H1 (cell line): Measurements from ENCODE around the gene FAM72A. TPM values are rescaled to one million over a fixed set of nuclear protein-coding genes. Genes with fewer than 3 reads are reported as not detected.

Source experiments
- CTCF ChIA-PET: fragments of 300-600 bp; sonication (Branson Sonifier 250); formaldehyde crosslinking; loops from one replicate; lab custom pipeline; 2021; ENCODE audit not compliant: partially characterized antibody; lab: Charles Lee
- POLR2A ChIA-PET: fragments of 300-600 bp; sonication (Branson Sonifier 250); formaldehyde crosslinking; loops from one replicate; lab custom pipeline; 2021; ENCODE audit warnings: inconsistent platforms; ENCODE audit not compliant: partially characterized antibody; lab: Charles Lee
- DNase-seq, 2 experiments: peaks; one replicate each; pipeline versions ENCODE4 v3.0.0 to v3.0.0-alpha.2; 2010 to 2022; ENCODE audit warnings: low spot score in 2 of 2, low read depth in 1 of 2, mixed read lengths in 1 of 2
- FAIRE-seq: peaks from 2 replicates; lab custom pipeline; 2011; peaks lifted over from hg19 to GRCh38; lab: Jason Lieb, UNC
- H2AFZ ChIP-seq: 2 replicates; pipeline ENCODE4 v1.8.1; 2012; ENCODE audit warnings: low read length, inconsistent platforms
- H2AK5ac ChIP-seq: 2 replicates; pipeline ENCODE4 v1.6.1; 2013; ENCODE audit warnings: low read depth, low read length
- H2BK120ac ChIP-seq: replicated peaks from 2 replicates; pipeline ENCODE3; 2013; ENCODE audit warnings: low read depth, low read length, inconsistent platforms
- H2BK12ac ChIP-seq: 2 replicates; pipeline ENCODE4 v1.6.1; 2013; ENCODE audit warnings: low read depth, low read length
- H2BK15ac ChIP-seq: 2 replicates; pipeline ENCODE4 v1.6.1; 2013; ENCODE audit warnings: low read length
- H2BK20ac ChIP-seq: 2 replicates; pipeline ENCODE4 v1.6.1; 2013; ENCODE audit warnings: low read length
- H2BK5ac ChIP-seq: 2 replicates; pipeline ENCODE4 v1.6.1; 2013; ENCODE audit warnings: low read depth, low read length
- H3K14ac ChIP-seq: 2 replicates; pipeline ENCODE4 v1.6.1; 2013; ENCODE audit warnings: inconsistent platforms; ENCODE audit not compliant: insufficient read length
- H3K18ac ChIP-seq: 2 replicates; pipeline ENCODE4 v1.6.1; 2013; ENCODE audit warnings: low read length; ENCODE audit errors: extremely low read depth
- H3K23ac ChIP-seq: 2 replicates; pipeline ENCODE4 v1.6.1; 2013; ENCODE audit warnings: inconsistent platforms; ENCODE audit not compliant: insufficient read length
- H3K23me2 ChIP-seq: 2 replicates; pipeline ENCODE4 v1.6.1; 2013; ENCODE audit warnings: low read depth, low read length
- H3K27ac ChIP-seq: 2 replicates; pipeline ENCODE4 v1.6.1; 2011; ENCODE audit warnings: low read depth, low read length, inconsistent platforms
- H3K27me3 ChIP-seq, 4 experiments: replicated peaks in 1 of 4; 1 replicate in 1 of 4; 2 replicates in 3 of 4; pipeline versions ENCODE4 v1.6.1 to v1.8.1; 2011 to 2013; ENCODE audit warnings: low read length in 3 of 4, mild to moderate bottlenecking in 3 of 4, inconsistent platforms in 2 of 4, mixed read lengths in 2 of 4, moderate library complexity in 1 of 4; ENCODE audit not compliant: control insufficient read depth in 3 of 4, insufficient read depth in 3 of 4; ENCODE audit errors: extremely low read depth in 1 of 4
- H3K36me3 ChIP-seq, 4 experiments: 2 replicates each; pipeline versions ENCODE4 v1.6.1 to v1.8.1; 2011 to 2013; ENCODE audit warnings: mild to moderate bottlenecking in 4 of 4, low read length in 3 of 4, moderate library complexity in 2 of 4, control low read depth in 1 of 4, inconsistent platforms in 1 of 4; ENCODE audit not compliant: insufficient read depth in 4 of 4, control insufficient read depth in 2 of 4
- H3K4ac ChIP-seq: replicated peaks from 2 replicates; pipeline ENCODE3; 2013; ENCODE audit warnings: low read length, low read depth, mixed read lengths, inconsistent platforms; ENCODE audit not compliant: insufficient read length
- H3K4me1 ChIP-seq, 4 experiments: replicated peaks in 1 of 4; 1 replicate in 1 of 4; 2 replicates in 3 of 4; pipeline versions ENCODE4 v1.6.1 to v1.8.1; 2011 to 2013; ENCODE audit warnings: low read length in 3 of 4, inconsistent platforms in 2 of 4, mixed read lengths in 1 of 4; ENCODE audit not compliant: insufficient read depth in 4 of 4, control insufficient read depth in 3 of 4
- H3K4me2 ChIP-seq, 2 experiments: 2 replicates each; pipeline versions ENCODE4 v1.6.1 to v1.8.1; 2011 to 2013; ENCODE audit warnings: low read depth in 2 of 2, low read length in 2 of 2, control low read depth in 1 of 2, inconsistent platforms in 1 of 2, mild to moderate bottlenecking in 1 of 2; ENCODE audit not compliant: insufficient read depth in 1 of 2
- H3K4me3 ChIP-seq, 4 experiments: fragments of 200-600, 300-600 bp in 1 of 4; sonication (generic), shearing (Covaris generic), sonication (Bioruptor Twin) in 1 of 4; 2 replicates each; pipeline versions ENCODE4 v1.5.1 to v1.8.1; 2011 to 2016; ENCODE audit warnings: low read length in 4 of 4, low read depth in 3 of 4, control low read depth in 2 of 4, inconsistent platforms in 2 of 4, mild to moderate bottlenecking in 2 of 4, mixed read lengths in 1 of 4, moderate library complexity in 1 of 4; ENCODE audit not compliant: insufficient read depth in 2 of 4; ENCODE audit errors: extremely low read depth in 1 of 4
- H3K56ac ChIP-seq: replicated peaks from 2 replicates; pipeline ENCODE3; 2013; ENCODE audit warnings: low read depth, mild to moderate bottlenecking, mixed read lengths, low read length, inconsistent platforms; ENCODE audit not compliant: insufficient read length
- H3K79me1 ChIP-seq: 2 replicates; pipeline ENCODE4 v1.6.1; 2013; ENCODE audit warnings: low read depth, low read length, control low read depth
- H3K79me2 ChIP-seq, 2 experiments: 2 replicates each; pipeline versions ENCODE4 v1.6.1 to v1.8.1; 2012 to 2013; ENCODE audit warnings: low read length in 2 of 2, mild to moderate bottlenecking in 2 of 2, inconsistent platforms in 1 of 2; ENCODE audit not compliant: insufficient read depth in 2 of 2, control insufficient read depth in 1 of 2
- H3K9ac ChIP-seq, 4 experiments: replicated peaks in 1 of 4; 1 replicate in 1 of 4; 2 replicates in 3 of 4; pipeline versions ENCODE4 v1.6.1 to v1.8.1; 2011 to 2013; ENCODE audit warnings: low read depth in 3 of 4, low read length in 3 of 4, control low read depth in 2 of 4, mild to moderate bottlenecking in 2 of 4, moderate library complexity in 2 of 4, inconsistent platforms in 1 of 4; ENCODE audit errors: extremely low read depth in 1 of 4
- H3K9me3 ChIP-seq, 2 experiments: 2 replicates each; pipeline versions ENCODE4 v1.6.1 to v1.8.1; 2012 to 2013; ENCODE audit warnings: mild to moderate bottlenecking in 2 of 2, moderate library complexity in 2 of 2, control low read depth in 1 of 2, inconsistent platforms in 1 of 2, low read depth in 1 of 2, low read length in 1 of 2, mixed read lengths in 1 of 2; ENCODE audit not compliant: insufficient read depth in 2 of 2
- H4K20me1 ChIP-seq, 2 experiments: replicated peaks in 1 of 2; 2 replicates each; pipeline versions ENCODE3 to v1.8.1; 2011 to 2013; ENCODE audit warnings: inconsistent platforms in 2 of 2, low read length in 2 of 2, mild to moderate bottlenecking in 1 of 2; ENCODE audit not compliant: insufficient read depth in 2 of 2, control insufficient read depth in 1 of 2
- H4K5ac ChIP-seq: 2 replicates; pipeline ENCODE4 v1.6.1; 2013; ENCODE audit warnings: low read length, low read depth, mixed read lengths, inconsistent platforms; ENCODE audit not compliant: insufficient read length
- H4K8ac ChIP-seq: 2 replicates; pipeline ENCODE4 v1.8.0; 2013; ENCODE audit warnings: mild to moderate bottlenecking, moderate library complexity, low read length, inconsistent platforms; ENCODE audit not compliant: insufficient read depth; ENCODE audit errors: extremely low read depth
- H4K91ac ChIP-seq: replicated peaks from 2 replicates; pipeline ENCODE3; 2013; ENCODE audit warnings: low read length, mixed read lengths, inconsistent platforms; ENCODE audit not compliant: insufficient read length
- FOSL1 ChIP-seq: IDR thresholded peaks from 2 replicates; pipeline ENCODE4 v1.6.1; 2011; ENCODE audit warnings: mild to moderate bottlenecking, low read depth, low read length, moderate library complexity; ENCODE audit not compliant: insufficient read depth
- SIN3A ChIP-seq, 2 experiments: IDR thresholded peaks in 1 of 2; conservative IDR thresholded peaks in 1 of 2; 2 replicates each; pipeline ENCODE4 v1.6.1; 2011 to 2012; ENCODE audit warnings: low read length in 2 of 2, improper control_type of control experiment in 1 of 2, low read depth in 1 of 2, mild to moderate bottlenecking in 1 of 2
- TAF1 ChIP-seq: IDR thresholded peaks from 2 replicates; pipeline ENCODE4 v1.6.1; 2011; ENCODE audit warnings: mild to moderate bottlenecking, low read depth, low read length
- WGBS, 2 experiments: shearing (Covaris generic) in 1 of 2; methylation state at CpG; one replicate each; pipeline versions ENCODE4 v1.1.6 to v1.1.7; 2013 to 2015; ENCODE audit warnings: low lambda C conversion rate in 2 of 2, mixed read lengths in 2 of 2, inconsistent platforms in 1 of 2, low coverage in 1 of 2, missing lambda C conversion rate in 1 of 2; ENCODE audit not compliant: insufficient replicate concordance in 2 of 2, insufficient coverage in 1 of 2, insufficient read length in 1 of 2; ENCODE audit errors: extremely low coverage in 1 of 2, missing lambda C conversion rate in 1 of 2; 5-methylcytosine and 5-hydroxymethylcytosine counted together
- polyA plus RNA-seq, 7 experiments: library from polyadenylated mRNA; depleted of rRNA in 3 of 7; stranded (reverse) in 5 of 7; unstranded in 2 of 7; fragments of >200 nt in 5 of 7; fragments of 200-250 nt in 2 of 7; gene quantifications; 1 replicate in 5 of 7; 2 replicates in 1 of 7; 4 replicates in 1 of 7; pipeline versions ENCODE4 v1.2.1 to v1.2.3, GENCODE V29; 2011 to 2013; ENCODE audit warnings: missing spikeins in 2 of 7, mixed read lengths in 2 of 7
- total RNA-seq: library from RNA; stranded (reverse); fragmentation: NEBNext Ultra II Directional; extraction: Animal tissue kit (Norgen Biotek cat#: 25700); gene quantifications from 2 replicates; pipeline ENCODE4 v1.2.1, GENCODE V29; 2021
- TF ChIP-seq, protein P1 (sequence below): IDR thresholded peaks from 2 replicates; pipeline ENCODE4 v1.6.1; 2012; ENCODE audit warnings: low read length, inconsistent platforms

The FAM72A gene
- total and polyA plus RNA-seq, 2 of the 8 experiments (the other 6 are each of a cell fraction or from before 2014, with no cell fraction given): 10.7 to 23.0 TPM

DNA sequence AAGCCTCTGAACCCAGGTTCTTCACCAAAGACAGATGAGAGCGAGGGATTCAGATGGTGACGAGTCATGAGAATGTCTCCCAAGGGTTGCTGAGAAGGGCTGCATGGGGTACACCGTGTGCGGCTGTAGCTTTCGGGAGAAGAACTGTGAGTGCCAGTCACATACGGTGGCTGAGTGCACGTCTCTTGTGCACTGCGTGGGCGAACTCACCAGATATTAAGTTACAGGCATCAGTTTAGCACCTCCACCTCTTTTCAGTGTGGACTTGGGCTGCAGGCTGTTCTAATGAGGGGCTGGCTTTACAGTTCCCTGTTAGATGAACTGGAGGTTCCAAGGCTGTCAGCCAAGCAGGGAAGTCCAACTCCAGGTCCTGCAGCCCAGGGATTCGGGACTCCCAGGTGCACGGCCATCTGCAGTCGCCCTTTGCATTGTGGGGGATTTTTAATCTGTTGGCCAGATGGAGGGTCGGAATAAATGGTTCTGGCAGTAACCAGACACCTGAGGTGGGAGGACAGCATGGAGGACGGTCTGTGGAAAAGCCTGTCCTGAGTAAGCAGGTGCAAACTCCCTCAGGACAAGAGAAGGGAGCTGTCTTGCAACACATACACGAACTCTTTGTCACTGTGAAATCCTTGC lies 59.0 kb downstream of the FAM72A start:
- Histone ChIP-seq H3K14ac (no peak overlapping the region), H3K9me3 (no peaks in the 10 kb centered on the region), H2BK5ac (no peak overlapping the region), H4K91ac (no peak overlapping the region), H3K23ac (no peak overlapping the region), H3K18ac (no peak overlapping the region), H4K5ac (no peak overlapping the region), H3K4me2 (no peak overlapping the region), H2AK5ac (no peak overlapping the region), H3K56ac (no peak overlapping the region), H3K9ac (no peak overlapping the region), H3K27ac (no peak overlapping the region), H2AFZ (no peak overlapping the region), H3K27me3 (no peaks in the 10 kb centered on the region), H3K23me2 (no peaks in the 10 kb centered on the region), H3K79me1 (no peaks in the 10 kb centered on the region), H3K4ac (no peak overlapping the region), H2BK20ac (no peak overlapping the region), H4K20me1 (no peaks in the 10 kb centered on the region), H3K79me2 (no peaks in the 10 kb centered on the region), H2BK15ac (no peak overlapping the region), H2BK12ac (no peak overlapping the region), H3K4me3 (no peak overlapping the region), H4K8ac (no peak overlapping the region), H3K4me1 (no peaks in the 10 kb centered on the region), H3K36me3 (no peaks in the 10 kb centered on the region), H2BK120ac (no peak overlapping the region)
- WGBS, 2 experiments: 91% methylated on average over 15 of the region's 15 CpGs; no CpG with 5 or more reads in 1 of the 2 experiments
- POLR2A ChIA-PET: no interaction called here
- TF ChIP-seq TAF1 (no peak), FOSL1 (no peak), SIN3A (conservative IDR thresholded peaks at IDR 0.05 in 1 of 2, IDR thresholded peaks at IDR 0.05 in 1 of 2; ENCODE audit: low read depth in 1 of 2, low read length in 2 of 2) (no peak)
- TF ChIP-seq, protein P1, sequence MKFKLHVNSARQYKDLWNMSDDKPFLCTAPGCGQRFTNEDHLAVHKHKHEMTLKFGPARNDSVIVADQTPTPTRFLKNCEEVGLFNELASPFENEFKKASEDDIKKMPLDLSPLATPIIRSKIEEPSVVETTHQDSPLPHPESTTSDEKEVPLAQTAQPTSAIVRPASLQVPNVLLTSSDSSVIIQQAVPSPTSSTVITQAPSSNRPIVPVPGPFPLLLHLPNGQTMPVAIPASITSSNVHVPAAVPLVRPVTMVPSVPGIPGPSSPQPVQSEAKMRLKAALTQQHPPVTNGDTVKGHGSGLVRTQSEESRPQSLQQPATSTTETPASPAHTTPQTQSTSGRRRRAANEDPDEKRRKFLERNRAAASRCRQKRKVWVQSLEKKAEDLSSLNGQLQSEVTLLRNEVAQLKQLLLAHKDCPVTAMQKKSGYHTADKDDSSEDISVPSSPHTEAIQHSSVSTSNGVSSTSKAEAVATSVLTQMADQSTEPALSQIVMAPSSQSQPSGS: no peak
- CTCF ChIA-PET: no interaction called here
- no peak for DNase-seq
- FAIRE-seq: no peak
